ENCODE results near the gene PLXNB3. TPM values are rescaled to one million over a fixed set of nuclear protein-coding genes. Genes with fewer than 3 reads are reported as not detected.

The PLXNB3 gene
- total RNA-seq, 1 experiment from 2014 or later = 0.16 TPM

- Mint-ChIP-seq H3K9me3 (ENCODE audit: unreplicated experiment) (no peaks in the 10 kb centered on the region), H3K4me1 (ENCODE audit: low read depth, unreplicated experiment) (no peaks in the 10 kb centered on the region), H3K27me3 (ENCODE audit: insufficient read depth, unreplicated experiment) (no peaks in the 10 kb centered on the region), H3K36me3 (ENCODE audit: insufficient read depth, unreplicated experiment) (peaks cover 5% of the 10 kb centered on the region), H3K4me3 (ENCODE audit: unreplicated experiment) (no peak overlapping the region), H3K27ac (ENCODE audit: unreplicated experiment) (no peak overlapping the region)
- intact Hi-C loops (cut with micrococcal nuclease; ENCODE audit: unreplicated experiment) = no loop called here
- TF ChIP-seq CTCF (IDR thresholded peaks at IDR 0.05; ENCODE audit: insufficient read depth in 1 of 2, low read depth in 1 of 2, low read length in 1 of 2, severe bottlenecking in 1 of 2, unreplicated experiment in 1 of 2) = no peak
- no peaks in the 10 kb centered on the region for H3K9me3 ChIP-seq
- no TSS peak for BruUV-seq (replicated peaks)
- no peak for DNase-seq
- no peaks in the 10 kb centered on the region for H3K27me3 ChIP-seq (replicated peaks; ENCODE audit: control insufficient read depth, insufficient read depth, low read length)
- POLR2A ChIA-PET = no interaction called here
- no peaks in the 10 kb centered on the region for H3K36me3 ChIP-seq (ENCODE audit: control insufficient read depth, insufficient read depth, low read length)
- H3K4me1 ChIP-seq = no peaks in the 10 kb centered on the region
- CTCF ChIA-PET = no interaction called here
- H3K4me3 ChIP-seq (ENCODE audit: low read depth, low read length) = no peak overlapping the region
These were observed 38.5 kb downstream of the PLXNB3 start for GRCh38 chrX:153802513-153803045.

GRCh38 chrX:153803211-153804099 lies 39.4 kb downstream of the PLXNB3 start:
- no peaks in the 10 kb centered on the region for H3K9me3 ChIP-seq
- no peak for DNase-seq
- TF ChIP-seq CTCF (IDR thresholded peaks at IDR 0.05; ENCODE audit: insufficient read depth in 1 of 2, low read depth in 1 of 2, low read length in 1 of 2, severe bottlenecking in 1 of 2, unreplicated experiment in 1 of 2) = no peak
- intact Hi-C loops (cut with micrococcal nuclease; ENCODE audit: unreplicated experiment) = no loop called here
- Mint-ChIP-seq H3K4me1 (ENCODE audit: low read depth, unreplicated experiment) (no peaks in the 10 kb centered on the region), H3K9me3 (ENCODE audit: unreplicated experiment) (no peaks in the 10 kb centered on the region), H3K36me3 (ENCODE audit: insufficient read depth, unreplicated experiment) (peaks cover 5% of the 10 kb centered on the region), H3K27me3 (ENCODE audit: insufficient read depth, unreplicated experiment) (no peaks in the 10 kb centered on the region), H3K27ac (ENCODE audit: unreplicated experiment) (no peak overlapping the region), H3K4me3 (ENCODE audit: unreplicated experiment) (no peak overlapping the region)
- H3K36me3 ChIP-seq (ENCODE audit: control insufficient read depth, insufficient read depth, low read length) = no peaks in the 10 kb centered on the region
- BruUV-seq (replicated peaks) = no TSS peak
- no peaks in the 10 kb centered on the region for H3K27me3 ChIP-seq (replicated peaks; ENCODE audit: control insufficient read depth, insufficient read depth, low read length)
- H3K4me1 ChIP-seq = no peaks in the 10 kb centered on the region
- ChIA-PET CTCF (no interaction called here), POLR2A (no interaction called here)
- H3K4me3 ChIP-seq (ENCODE audit: low read depth, low read length) = no peak overlapping the region

GRCh38 chrX:153804100-153804595 lies 40.1 kb downstream of the PLXNB3 start:
- TF ChIP-seq CTCF (IDR thresholded peaks at IDR 0.05; ENCODE audit: insufficient read depth in 1 of 2, low read depth in 1 of 2, low read length in 1 of 2, severe bottlenecking in 1 of 2, unreplicated experiment in 1 of 2) = no peak
- H3K4me3 ChIP-seq (ENCODE audit: low read depth, low read length) = no peak overlapping the region
- H3K9me3 ChIP-seq = no peaks in the 10 kb centered on the region
- no TSS peak for BruUV-seq (replicated peaks)
- no peaks in the 10 kb centered on the region for H3K36me3 ChIP-seq (ENCODE audit: control insufficient read depth, insufficient read depth, low read length)
- POLR2A ChIA-PET = no interaction called here
- H3K27ac Mint-ChIP-seq (ENCODE audit: unreplicated experiment) = no peak overlapping the region
- no peaks in the 10 kb centered on the region for H3K27me3 ChIP-seq (replicated peaks; ENCODE audit: control insufficient read depth, insufficient read depth, low read length)
- CTCF ChIA-PET = no interaction called here
- H3K4me1 ChIP-seq = no peaks in the 10 kb centered on the region
- H3K36me3 Mint-ChIP-seq (ENCODE audit: insufficient read depth, unreplicated experiment) = peaks cover 5% of the 10 kb centered on the region
- H3K9me3 Mint-ChIP-seq (ENCODE audit: unreplicated experiment) = no peaks in the 10 kb centered on the region
- H3K27me3 Mint-ChIP-seq (ENCODE audit: insufficient read depth, unreplicated experiment) = no peaks in the 10 kb centered on the region
- intact Hi-C loops (cut with micrococcal nuclease; ENCODE audit: unreplicated experiment) = no loop called here
- H3K4me3 Mint-ChIP-seq (ENCODE audit: unreplicated experiment) = no peak overlapping the region
- no peaks in the 10 kb centered on the region for H3K4me1 Mint-ChIP-seq (ENCODE audit: low read depth, unreplicated experiment)
- no peak for DNase-seq
